A673 (cell line): Measurements from ENCODE around the gene IWS1. TPM values are rescaled to one million over a fixed set of nuclear protein-coding genes. Genes with fewer than 3 reads are reported as not detected.

Source experiments
- BruUV-seq: library from RNA; stranded (reverse); fragments of 400-500 nt; replicated peaks from 2 replicates; lab custom pipeline; 2021; lab: Mats Ljungman, UMichigan
- CTCF ChIA-PET: fragments of 300-600 bp; sonication (Branson Sonifier 250); formaldehyde crosslinking; loops from one replicate; lab custom pipeline; 2022; ENCODE audit warnings: antibody characterized with exemption; lab: Charles Lee
- POLR2A ChIA-PET: fragments of 300-600 bp; sonication (Branson Sonifier 250); formaldehyde crosslinking; loops from one replicate; lab custom pipeline; 2022; ENCODE audit warnings: antibody characterized with exemption; ENCODE audit not compliant: low non-redundant PET; lab: Charles Lee
- DNase-seq: peaks from one replicate; pipeline ENCODE4 v3.0.0-alpha.2; 2015; ENCODE audit warnings: low spot score
- H3K27ac ChIP-seq: fragments of 200-600 bp; sonication (generic); 2 replicates; pipeline ENCODE4 v1.5.1; 2016; ENCODE audit warnings: mixed run types, low read depth, mild to moderate bottlenecking, mixed read lengths, antibody characterized with exemption, low read length; ENCODE audit not compliant: poor library complexity, severe bottlenecking
- H3K27me3 ChIP-seq: fragments of 200-600 bp; sonication (generic); replicated peaks from 2 replicates; pipeline ENCODE4 v1.6.1; 2017; ENCODE audit warnings: mixed run types, low read depth, mild to moderate bottlenecking, mixed read lengths, antibody characterized with exemption, low read length; ENCODE audit not compliant: insufficient read depth, poor library complexity
- H3K36me3 ChIP-seq: fragments of 200-600 bp; sonication (generic); 2 replicates; pipeline ENCODE4 v1.6.1; 2016; ENCODE audit warnings: mixed run types, mild to moderate bottlenecking, mixed read lengths, antibody characterized with exemption, low read length; ENCODE audit not compliant: insufficient read depth, poor library complexity, severe bottlenecking
- H3K4me1 ChIP-seq: fragments of 200-600 bp; sonication (generic); 2 replicates; pipeline ENCODE4 v1.6.1; 2017; ENCODE audit warnings: mixed run types, mild to moderate bottlenecking, mixed read lengths, antibody characterized with exemption, low read length; ENCODE audit not compliant: insufficient read depth, poor library complexity, severe bottlenecking
- H3K4me3 ChIP-seq: fragments of 200-600 bp; sonication (generic); 2 replicates; pipeline ENCODE4 v1.5.1; 2016; ENCODE audit warnings: low read depth, mixed run types, mild to moderate bottlenecking, mixed read lengths, low read length; ENCODE audit not compliant: poor library complexity, severe bottlenecking
- H3K9me3 ChIP-seq: fragments of 200-600 bp; sonication (generic); 2 replicates; pipeline ENCODE4 v1.6.1; 2016; ENCODE audit warnings: mixed run types, low read depth, mild to moderate bottlenecking, mixed read lengths, antibody characterized with exemption, low read length; ENCODE audit not compliant: poor library complexity, severe bottlenecking
- EZH2 ChIP-seq: fragments of 200-600 bp; sonication (generic); IDR thresholded peaks from 2 replicates; pipeline ENCODE4 v1.6.1; 2017; ENCODE audit warnings: borderline replicate concordance, low read depth, mild to moderate bottlenecking, mixed read lengths, antibody characterized with exemption, low read length; ENCODE audit not compliant: poor library complexity, severe bottlenecking
- intact Hi-C: fragments of 100-400 bp; cut with micrococcal nuclease; formaldehyde crosslinking; loops from one replicate; pipeline ENCODE4 v1.10.0; 2022; ENCODE audit not compliant: unreplicated experiment
- total RNA-seq: library from RNA; stranded (reverse); gene quantifications from 2 replicates; pipeline ENCODE4 v1.2.3, GENCODE V29; 2021
- TF ChIP-seq, protein P1 (sequence below): fragments of 300-800, 200-600 bp; sonication (generic); conservative IDR thresholded peaks from 2 replicates; pipeline ENCODE4 v1.5.1; 2017; ENCODE audit warnings: low read depth, mild to moderate bottlenecking, antibody characterized with exemption, low read length, moderate library complexity, mixed read lengths

Gene IWS1
- total RNA-seq, 1 experiment from 2014 or later: 67.2 TPM

DNA sequence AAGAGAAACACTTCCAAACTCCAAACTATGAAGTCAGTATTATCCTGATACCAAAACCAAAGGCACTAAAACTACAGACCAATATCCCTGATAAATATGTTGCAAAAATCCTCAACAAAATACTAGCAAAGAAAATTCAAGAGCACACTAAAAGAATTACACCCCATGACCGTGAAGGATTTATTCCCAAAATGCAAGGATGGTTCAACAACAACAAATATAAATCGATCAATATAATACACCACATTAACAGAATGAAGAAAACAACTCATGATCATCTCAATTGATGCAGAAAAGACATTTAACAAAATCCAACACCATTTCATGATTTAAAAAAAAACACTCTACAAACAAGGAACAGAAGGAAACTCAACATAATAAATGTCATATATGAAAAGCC is 50.5 kb downstream of the IWS1 start:
- H3K36me3 ChIP-seq: peaks cover 10% of the 10 kb centered on the region
- no peaks in the 10 kb centered on the region for H3K4me1 ChIP-seq
- no peaks in the 10 kb centered on the region for H3K27me3 ChIP-seq
- H3K27ac ChIP-seq: no peak overlapping the region
- CTCF ChIA-PET: no interaction called here
- intact Hi-C loops: no loop called here
- H3K9me3 ChIP-seq: no peaks in the 10 kb centered on the region
- BruUV-seq: TSS peak; percentile 2
- no peak overlapping the region for H3K4me3 ChIP-seq
- TF ChIP-seq, protein P1, sequence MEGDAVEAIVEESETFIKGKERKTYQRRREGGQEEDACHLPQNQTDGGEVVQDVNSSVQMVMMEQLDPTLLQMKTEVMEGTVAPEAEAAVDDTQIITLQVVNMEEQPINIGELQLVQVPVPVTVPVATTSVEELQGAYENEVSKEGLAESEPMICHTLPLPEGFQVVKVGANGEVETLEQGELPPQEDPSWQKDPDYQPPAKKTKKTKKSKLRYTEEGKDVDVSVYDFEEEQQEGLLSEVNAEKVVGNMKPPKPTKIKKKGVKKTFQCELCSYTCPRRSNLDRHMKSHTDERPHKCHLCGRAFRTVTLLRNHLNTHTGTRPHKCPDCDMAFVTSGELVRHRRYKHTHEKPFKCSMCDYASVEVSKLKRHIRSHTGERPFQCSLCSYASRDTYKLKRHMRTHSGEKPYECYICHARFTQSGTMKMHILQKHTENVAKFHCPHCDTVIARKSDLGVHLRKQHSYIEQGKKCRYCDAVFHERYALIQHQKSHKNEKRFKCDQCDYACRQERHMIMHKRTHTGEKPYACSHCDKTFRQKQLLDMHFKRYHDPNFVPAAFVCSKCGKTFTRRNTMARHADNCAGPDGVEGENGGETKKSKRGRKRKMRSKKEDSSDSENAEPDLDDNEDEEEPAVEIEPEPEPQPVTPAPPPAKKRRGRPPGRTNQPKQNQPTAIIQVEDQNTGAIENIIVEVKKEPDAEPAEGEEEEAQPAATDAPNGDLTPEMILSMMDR: no peak
- no peak for TF ChIP-seq EZH2
- no peak for DNase-seq
- POLR2A ChIA-PET: interaction anchor here (0.6 kb wide), 1 partner anchor 17 kb away, joined by 3 read pairs; no protein-coding TSS in a partner anchor

DNA sequence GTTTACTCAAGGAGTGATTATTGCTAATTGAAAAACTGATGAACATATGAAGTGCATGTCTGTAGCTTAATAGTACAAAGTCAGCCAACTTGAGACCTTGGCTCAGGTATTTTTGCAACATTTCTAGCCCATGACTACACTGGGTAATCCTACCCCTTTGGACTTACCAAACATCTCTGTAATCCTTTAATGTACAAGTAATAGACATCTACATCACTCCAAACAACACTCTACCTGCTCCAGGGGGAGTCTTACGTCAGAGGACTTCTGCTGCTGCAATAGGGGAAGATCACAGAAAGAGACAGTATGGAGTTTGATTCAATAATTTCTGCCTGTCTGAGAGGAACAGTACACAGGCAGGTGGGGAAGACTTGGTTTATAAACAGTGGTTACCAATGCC is 54.0 kb downstream of the IWS1 start:
- Histone ChIP-seq H3K9me3 (no peaks in the 10 kb centered on the region), H3K36me3 (no peaks in the 10 kb centered on the region), H3K4me1 (no peaks in the 10 kb centered on the region), H3K27me3 (no peaks in the 10 kb centered on the region), H3K4me3 (no peak overlapping the region), H3K27ac (no peak overlapping the region)
- TF ChIP-seq EZH2: no peak
- TF ChIP-seq, protein P1: no peak
- ChIA-PET CTCF (interaction anchor here (0.6 kb wide), 2 partner anchors 17 to 74 kb away, joined by 3 to 9 read pairs; no protein-coding TSS in a partner anchor), POLR2A (no interaction called here)
- no peak for DNase-seq
- intact Hi-C loops: no loop called here
- BruUV-seq: no TSS peak

DNA sequence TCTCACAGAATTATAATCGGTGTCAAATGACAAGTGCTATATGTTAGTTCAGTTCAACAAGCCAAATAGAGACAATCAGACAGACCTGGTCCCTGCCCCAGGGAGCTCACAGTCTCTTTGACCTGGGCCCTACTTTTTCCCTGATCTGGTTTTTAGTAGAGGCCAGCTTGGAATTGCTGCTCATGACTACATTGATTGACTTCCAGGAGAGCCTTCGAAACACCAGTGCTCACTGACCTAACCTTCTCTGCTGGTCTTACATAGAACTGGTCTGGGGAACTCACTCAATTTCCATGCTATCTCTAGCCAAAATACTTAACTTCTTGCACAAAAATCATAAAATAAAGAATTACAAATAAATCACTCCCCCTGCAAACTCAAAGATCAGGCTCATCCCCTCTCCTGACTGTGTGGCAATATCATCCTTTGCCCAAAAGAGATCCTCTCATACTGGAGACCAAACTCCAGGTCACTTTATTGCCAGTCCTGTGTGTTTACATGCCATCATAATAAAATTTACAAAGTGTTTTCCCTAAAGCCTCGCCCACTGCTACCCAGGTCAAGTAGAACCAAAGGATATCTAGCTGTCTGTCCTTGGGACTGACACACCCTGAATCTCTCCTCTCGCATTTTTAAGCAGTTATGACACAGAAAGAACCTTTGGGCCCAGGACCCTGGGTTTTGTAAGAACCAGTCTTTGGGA is 54.9 kb downstream of the IWS1 start:
- POLR2A ChIA-PET: no interaction called here

More for the DNA sequence above, 54.9 kb downstream of the IWS1 start:
- TF ChIP-seq, protein P1: no peak
- TF ChIP-seq EZH2: no peak
- CTCF ChIA-PET: interaction anchor here (0.6 kb wide), 1 partner anchor 73 kb away, joined by 9 read pairs; no protein-coding TSS in a partner anchor
- BruUV-seq: no TSS peak
- no peak for DNase-seq
- Histone ChIP-seq H3K4me3 (no peak overlapping the region), H3K36me3 (no peaks in the 10 kb centered on the region), H3K27ac (no peak overlapping the region), H3K9me3 (no peaks in the 10 kb centered on the region), H3K27me3 (no peaks in the 10 kb centered on the region), H3K4me1 (no peaks in the 10 kb centered on the region)
- intact Hi-C loops: no loop called here
